HAP-1 (cell line): ENCODE results near the gene TRIM41.
A peak's percentile ranks its signal among the peaks of the same experiment; 100 is the strongest.

Source experiments
- DNase-seq, 2 experiments: peaks; one replicate each; pipeline ENCODE4 v3.0.0-alpha.2; 2016 to 2020; ENCODE audit warnings: low spot score in 2 of 2
- H3K27me3 ChIP-seq: fragments of 250-450 bp; sonication (Bioruptor Pico); 2 replicates; pipeline ENCODE4 v1.5.1; 2020; ENCODE audit warnings: low read depth, mild to moderate bottlenecking, moderate library complexity
- H3K36me3 ChIP-seq: fragments of 250-450 bp; sonication (Bioruptor Pico); replicated peaks from 2 replicates; pipeline ENCODE4 v1.5.1; 2020; ENCODE audit warnings: mild to moderate bottlenecking
- H3K4me1 ChIP-seq: fragments of 250-450 bp; sonication (Bioruptor Pico); 2 replicates; pipeline ENCODE4 v1.5.1; 2020; ENCODE audit warnings: mild to moderate bottlenecking
- H3K4me3 ChIP-seq: fragments of 250-450 bp; sonication (Bioruptor Pico); 2 replicates; pipeline ENCODE4 v1.5.1; 2020; ENCODE audit warnings: mild to moderate bottlenecking, moderate library complexity
- H3K9me3 ChIP-seq: fragments of 250-450 bp; sonication (Bioruptor Pico); 2 replicates; pipeline ENCODE4 v1.5.1; 2020; ENCODE audit warnings: mild to moderate bottlenecking, moderate library complexity
- in situ Hi-C: fragments of 300-500 bp; cut with MboI; formaldehyde crosslinking; loops from 3 replicates; pipeline ENCODE4 v1.14.3; 2020; ENCODE audit warnings: low sequenced_read_pairs, inconsistent platforms, mixed read lengths

Gene TRIM41

DNA sequence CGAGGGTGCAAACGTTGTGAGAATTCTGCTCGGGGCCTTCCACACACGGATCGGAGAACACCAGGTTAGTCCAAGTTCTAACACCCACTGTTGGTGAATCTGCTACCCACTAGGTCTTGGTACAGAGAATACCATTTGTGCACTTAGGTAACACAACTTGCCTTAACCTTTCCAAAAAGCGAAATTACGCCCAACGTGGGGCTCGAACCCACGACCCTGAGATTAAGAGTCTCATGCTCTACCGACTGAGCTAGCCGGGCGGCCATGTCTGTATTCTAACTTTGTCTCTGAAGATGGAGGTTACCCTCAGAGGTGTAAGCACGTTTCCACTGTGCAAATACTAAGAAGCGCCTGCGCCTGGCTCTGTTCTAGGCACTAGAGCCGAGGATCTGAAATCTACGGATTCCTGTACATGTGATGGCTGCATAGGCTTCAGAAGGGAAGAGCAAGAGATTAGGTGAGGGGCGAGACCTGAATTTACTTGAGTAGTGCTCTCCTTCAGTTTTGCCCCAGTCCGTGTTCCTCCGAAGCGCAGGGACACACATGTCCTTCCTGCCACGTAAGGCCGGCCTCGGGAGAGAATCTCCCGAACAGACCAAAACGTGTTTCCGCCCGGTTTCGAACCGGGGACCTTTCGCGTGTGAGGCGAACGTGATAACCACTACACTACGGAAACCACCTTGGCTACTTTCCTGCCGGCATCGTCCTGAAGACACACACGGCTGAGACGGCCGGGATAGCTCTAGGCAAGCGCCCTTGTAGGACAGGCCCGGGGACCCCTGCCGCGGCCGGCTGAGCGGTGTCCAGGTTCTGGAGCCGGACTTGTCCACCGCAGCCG, 1.1 kb upstream of the TRIM41 start:
- in situ Hi-C loops: loop anchor here (5.0 kb wide), 1 partner anchor 35 kb away; no protein-coding TSS in a partner anchor
- peaks cover 18% of the 10 kb centered on the region for H3K4me1 ChIP-seq
- H3K36me3 ChIP-seq: peaks cover 5% of the 10 kb centered on the region; the same call in 1 of the 2 replicates
- DNase-seq: peak; percentile 95 to 97
- no peaks in the 10 kb centered on the region for H3K9me3 ChIP-seq
- peak overlapping the region; percentile 88 for H3K4me3 ChIP-seq
- no peaks in the 10 kb centered on the region for H3K27me3 ChIP-seq

- Histone ChIP-seq H3K4me3 (peak overlapping the region; percentile 88), H3K27me3 (no peaks in the 10 kb centered on the region), H3K36me3 (peaks cover 8% of the 10 kb centered on the region; the same call in 1 of the 2 replicates), H3K9me3 (no peaks in the 10 kb centered on the region), H3K4me1 (peaks cover 17% of the 10 kb centered on the region)
- in situ Hi-C loops: loop anchor here (5.0 kb wide), 1 partner anchor 35 kb away; no protein-coding TSS in a partner anchor
- peak in 1 of 2 experiments; percentile 36 for DNase-seq
These were observed 437 bp upstream of the TRIM41 start for GRCh38 chr5:181222630-181223057.

- H3K4me3 ChIP-seq: peak overlapping the region; percentile 88
- in situ Hi-C loops: loop anchor here (5.0 kb wide), 1 partner anchor 37 kb away; no protein-coding TSS in a partner anchor
- peaks cover 8% of the 10 kb centered on the region; the same call in 1 of the 2 replicates for H3K36me3 ChIP-seq
- no peaks in the 10 kb centered on the region for H3K27me3 ChIP-seq
- peaks cover 12% of the 10 kb centered on the region for H3K4me1 ChIP-seq
- H3K9me3 ChIP-seq: no peaks in the 10 kb centered on the region
- DNase-seq: peak; percentile 47 to 82
These were observed 778 bp downstream of the TRIM41 start for GRCh38 chr5:181223729-181224389.

GRCh38 chr5:181224390-181225229, 1.5 kb downstream of the TRIM41 start:
- peaks cover 12% of the 10 kb centered on the region for H3K4me1 ChIP-seq
- H3K27me3 ChIP-seq: no peaks in the 10 kb centered on the region
- in situ Hi-C loops: loop anchor here (5.0 kb wide), 1 partner anchor 37 kb away; no protein-coding TSS in a partner anchor
- no peak for DNase-seq
- peaks cover 8% of the 10 kb centered on the region; the same call in 1 of the 2 replicates for H3K36me3 ChIP-seq
- peak overlapping the region; percentile 88 for H3K4me3 ChIP-seq
- no peaks in the 10 kb centered on the region for H3K9me3 ChIP-seq

DNA sequence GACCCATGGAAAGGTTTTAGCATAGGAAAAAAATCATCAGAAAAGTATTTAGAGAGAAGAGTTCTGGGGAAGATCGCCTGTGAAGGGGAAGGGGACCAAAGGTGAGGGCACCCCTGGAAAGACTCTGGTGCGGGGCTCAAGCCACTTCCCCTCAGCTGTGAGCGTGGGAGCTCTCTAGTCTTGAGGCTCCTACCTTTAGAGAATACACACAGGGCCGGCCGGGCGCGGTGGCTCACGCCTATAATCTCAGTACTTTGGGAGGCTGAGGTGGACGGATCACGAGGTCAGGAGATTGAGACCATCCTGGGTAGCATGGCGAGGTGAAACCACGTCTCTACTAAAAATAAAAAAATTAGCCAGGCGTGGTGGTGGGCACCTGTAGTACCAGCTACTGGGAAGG, 6.9 kb downstream of the TRIM41 start:
- DNase-seq: no peak
- Histone ChIP-seq H3K27me3 (no peaks in the 10 kb centered on the region), H3K4me3 (no peak overlapping the region), H3K4me1 (peaks cover under 1% of the 10 kb centered on the region; the same call in 1 of the 2 replicates), H3K36me3 (peaks cover 39% of the 10 kb centered on the region), H3K9me3 (no peaks in the 10 kb centered on the region)
- in situ Hi-C loops: no loop called here

DNA sequence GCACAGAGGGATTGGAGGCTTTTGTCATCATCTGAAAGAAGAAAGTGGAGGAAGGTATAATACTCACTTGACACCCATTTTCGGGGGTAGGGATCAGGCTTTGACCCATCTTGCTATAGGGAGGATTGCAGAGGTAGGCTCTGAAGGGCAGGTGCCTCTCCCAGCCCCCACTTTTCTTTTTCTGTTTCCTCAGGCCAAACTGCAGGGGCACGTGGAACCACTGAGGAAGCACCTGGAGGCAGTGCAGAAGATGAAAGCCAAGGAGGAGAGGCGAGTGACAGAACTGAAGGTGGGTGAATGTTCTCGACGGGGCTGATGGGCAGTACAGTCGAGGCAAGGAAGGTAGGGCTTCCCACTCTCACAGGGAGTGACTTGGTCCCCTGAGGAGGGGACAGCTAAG, 7.5 kb downstream of the TRIM41 start:
- Histone ChIP-seq H3K4me3 (no peak overlapping the region), H3K4me1 (no peaks in the 10 kb centered on the region), H3K9me3 (no peaks in the 10 kb centered on the region), H3K27me3 (no peaks in the 10 kb centered on the region), H3K36me3 (peaks cover 39% of the 10 kb centered on the region)
- in situ Hi-C loops: no loop called here
- DNase-seq: no peak

- DNase-seq: no peak
- Histone ChIP-seq H3K4me1 (no peaks in the 10 kb centered on the region), H3K27me3 (no peaks in the 10 kb centered on the region), H3K36me3 (peaks cover 48% of the 10 kb centered on the region), H3K9me3 (no peaks in the 10 kb centered on the region), H3K4me3 (no peak overlapping the region)
- in situ Hi-C loops: no loop called here
These were observed 8.4 kb downstream of the TRIM41 start for GRCh38 chr5:181231432-181231831.

- Histone ChIP-seq H3K4me3 (no peak overlapping the region), H3K9me3 (no peaks in the 10 kb centered on the region), H3K27me3 (no peaks in the 10 kb centered on the region), H3K4me1 (no peaks in the 10 kb centered on the region), H3K36me3 (peaks cover 57% of the 10 kb centered on the region)
- in situ Hi-C loops: no loop called here
- DNase-seq: no peak
These were observed 9.5 kb downstream of the TRIM41 start for GRCh38 chr5:181232593-181232992.

GRCh38 chr5:181233088-181233800, 10.2 kb downstream of the TRIM41 start:
- H3K9me3 ChIP-seq: no peaks in the 10 kb centered on the region
- in situ Hi-C loops: no loop called here

GRCh38 chr5:181233801-181234454, 10.8 kb downstream of the TRIM41 start:
- H3K4me1 ChIP-seq: no peaks in the 10 kb centered on the region
- DNase-seq: no peak
- no peak overlapping the region for H3K4me3 ChIP-seq
- in situ Hi-C loops: no loop called here
- H3K27me3 ChIP-seq: no peaks in the 10 kb centered on the region
- no peaks in the 10 kb centered on the region for H3K9me3 ChIP-seq
- H3K36me3 ChIP-seq: peaks cover 70% of the 10 kb centered on the region

More at GRCh38 chr5:181233088-181233800, 10.2 kb downstream of the TRIM41 start:
- no peak for DNase-seq
- Histone ChIP-seq H3K27me3 (no peaks in the 10 kb centered on the region), H3K4me3 (no peak overlapping the region), H3K4me1 (no peaks in the 10 kb centered on the region), H3K36me3 (peaks cover 63% of the 10 kb centered on the region)

- DNase-seq: no peak
- no peaks in the 10 kb centered on the region for H3K9me3 ChIP-seq
- in situ Hi-C loops: no loop called here
- no peaks in the 10 kb centered on the region for H3K4me1 ChIP-seq
- H3K4me3 ChIP-seq: no peak overlapping the region
- H3K27me3 ChIP-seq: no peaks in the 10 kb centered on the region
- H3K36me3 ChIP-seq: peaks cover 78% of the 10 kb centered on the region
These were observed 11.6 kb downstream of the TRIM41 start for GRCh38 chr5:181234455-181235306.

DNA sequence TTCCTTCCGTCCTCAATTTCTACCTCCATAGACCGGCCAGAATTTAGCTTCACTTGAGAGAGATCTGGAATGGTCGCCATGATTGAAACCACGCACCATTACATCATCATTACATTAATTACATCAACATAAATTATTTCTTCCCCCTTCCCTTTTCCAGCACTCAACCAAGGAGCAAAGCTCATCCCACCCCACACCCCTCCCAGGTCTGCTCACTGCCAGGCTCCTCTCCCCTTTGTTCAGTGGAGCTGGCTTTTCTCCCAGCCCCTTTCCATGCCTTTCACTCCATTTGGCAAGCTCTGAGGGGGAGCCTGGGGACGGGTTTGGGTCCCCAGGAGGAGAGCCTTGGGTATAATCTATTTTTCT, 12.2 kb downstream of the TRIM41 start:
- Histone ChIP-seq H3K27me3 (no peaks in the 10 kb centered on the region), H3K36me3 (peaks cover 84% of the 10 kb centered on the region), H3K9me3 (no peaks in the 10 kb centered on the region), H3K4me1 (no peaks in the 10 kb centered on the region; the same call in 1 of the 2 replicates), H3K4me3 (no peak overlapping the region)
- in situ Hi-C loops: no loop called here
- DNase-seq: no peak
